Measurements from ENCODE around the gene MORC4.
"Not testable (repeated sequence)": the region's sequence is repeated elsewhere in the genome, so short reads cannot be mapped to it uniquely, and the experiment has no call there.

The MORC4 gene

DNA sequence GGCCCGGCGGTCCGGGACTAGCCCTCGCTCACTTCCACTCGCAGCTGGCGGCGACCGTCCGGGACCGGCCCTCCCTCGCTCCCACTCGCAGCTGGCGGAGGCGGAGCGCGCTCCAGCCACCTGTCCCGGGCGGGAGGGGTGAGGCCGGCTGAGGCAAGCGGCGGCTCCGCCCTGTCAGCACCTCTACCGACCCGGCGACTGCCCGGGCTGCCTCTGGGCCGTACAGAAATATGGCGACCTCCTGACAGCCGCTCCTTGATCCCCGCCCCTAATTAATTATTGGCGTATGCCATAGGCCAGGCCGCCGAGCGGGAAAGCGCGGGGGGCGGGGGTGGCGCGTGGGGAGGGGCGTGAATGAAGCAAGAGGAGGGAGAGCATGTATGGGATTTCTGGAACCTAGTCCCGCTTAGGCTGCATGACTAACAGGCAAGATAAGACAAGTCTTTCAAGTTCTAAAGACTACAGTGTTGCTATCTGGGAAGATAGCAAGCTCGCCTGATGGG, at the start of gene MORC4:
MORC4 (minus strand) TSS at position 200 of the 503 bp plus-strand sequence. CDS start 243 bp downstream, outside the sequence.
- H3K9me3 Mint-ChIP-seq (ENCODE audit: low read depth) = no peaks in the 10 kb centered on the region
- peak within 1 kb of the TSS; percentile 89 for H3K4me3 Mint-ChIP-seq
- no peaks in the 10 kb centered on the region for H3K36me3 Mint-ChIP-seq
- peaks cover 9% of the 10 kb centered on the region for H3K4me1 Mint-ChIP-seq (ENCODE audit: low read depth)
- no peak within 1 kb of the TSS for H3K27ac Mint-ChIP-seq
- no peaks in the 10 kb centered on the region for H3K27me3 Mint-ChIP-seq

GRCh38 chrX:107047622-107048021, 47.6 kb upstream of the MORC4 start:
- no peaks in the 10 kb centered on the region for H3K9me3 Mint-ChIP-seq (ENCODE audit: low read depth)
- peaks cover 2% of the 10 kb centered on the region for H3K27me3 Mint-ChIP-seq
- no peaks in the 10 kb centered on the region for H3K4me1 Mint-ChIP-seq (ENCODE audit: low read depth)
- no peaks in the 10 kb centered on the region for H3K36me3 Mint-ChIP-seq
- no peak overlapping the region for H3K27ac Mint-ChIP-seq
- H3K4me3 Mint-ChIP-seq = no peak overlapping the region

DNA sequence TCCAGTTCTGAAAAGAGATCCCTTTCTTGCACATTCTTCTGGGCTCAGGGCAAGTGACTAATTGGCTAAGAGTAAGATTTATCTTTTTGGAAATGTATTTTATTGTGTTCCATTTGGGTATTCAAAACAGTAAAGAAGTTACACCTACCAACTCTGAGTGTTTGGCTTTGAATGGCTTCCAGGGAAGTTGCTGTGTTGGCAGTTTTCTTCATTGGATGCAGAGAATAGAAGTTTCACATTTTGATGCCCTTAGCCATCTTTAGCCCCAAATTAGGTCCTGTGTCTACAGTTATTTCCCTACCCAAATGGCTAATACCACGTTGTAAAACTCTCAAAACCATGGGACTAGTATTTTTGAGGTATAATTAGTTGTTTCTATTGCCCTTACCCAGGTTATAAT, 29.7 kb upstream of the MORC4 start:
- H3K4me3 Mint-ChIP-seq = no peak overlapping the region
- H3K27ac Mint-ChIP-seq = no peak overlapping the region
- no peaks in the 10 kb centered on the region for H3K4me1 Mint-ChIP-seq (ENCODE audit: low read depth)
- no peaks in the 10 kb centered on the region for H3K36me3 Mint-ChIP-seq
- H3K27me3 Mint-ChIP-seq = peaks cover 5% of the 10 kb centered on the region
- no peaks in the 10 kb centered on the region for H3K9me3 Mint-ChIP-seq (ENCODE audit: low read depth)

DNA sequence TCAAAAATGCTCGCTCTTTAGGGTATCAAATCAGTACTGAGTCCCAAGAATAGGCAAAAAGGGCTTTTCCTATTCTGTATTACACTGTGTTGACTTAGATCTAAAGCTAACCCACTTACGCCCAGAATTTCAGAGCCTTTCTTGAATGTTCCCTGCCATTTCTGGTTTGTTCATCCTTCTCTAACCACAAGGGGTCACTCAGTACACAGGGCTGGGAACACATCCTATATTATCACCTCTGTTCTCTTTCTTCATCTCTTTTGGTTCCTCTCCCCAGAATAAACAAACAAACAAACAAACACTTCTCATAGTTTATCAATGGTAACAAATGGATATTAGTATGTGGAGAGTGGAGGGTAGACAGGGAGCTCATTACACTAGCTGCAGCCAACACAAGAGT, 25.5 kb upstream of the MORC4 start:
- H3K27me3 Mint-ChIP-seq = peaks cover 2% of the 10 kb centered on the region
- no peaks in the 10 kb centered on the region for H3K36me3 Mint-ChIP-seq
- no peak overlapping the region for H3K4me3 Mint-ChIP-seq
- H3K4me1 Mint-ChIP-seq (ENCODE audit: low read depth) = no peaks in the 10 kb centered on the region
- H3K9me3 Mint-ChIP-seq (ENCODE audit: low read depth) = no peaks in the 10 kb centered on the region
- H3K27ac Mint-ChIP-seq = no peak overlapping the region

DNA sequence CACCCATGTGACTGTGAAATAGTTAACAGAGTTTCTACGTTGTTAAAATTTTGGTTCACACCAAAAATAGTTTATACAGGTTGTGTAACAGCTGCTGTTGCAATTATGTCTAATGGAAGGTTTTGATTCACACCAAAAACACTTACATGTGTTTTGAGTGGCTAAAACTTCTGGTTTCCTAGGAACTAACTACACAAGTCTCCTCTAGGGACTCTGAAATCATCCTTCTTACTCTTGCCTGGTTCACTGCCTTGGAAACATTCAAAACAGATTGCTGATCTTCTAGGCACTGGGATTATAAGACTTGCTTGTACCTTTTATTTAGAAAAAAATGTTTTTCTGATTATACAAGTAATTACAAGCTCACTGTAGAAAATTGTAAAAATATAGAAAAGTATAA, 14.9 kb upstream of the MORC4 start:
- H3K4me3 Mint-ChIP-seq = no peak overlapping the region

GRCh38 chrX:107008034-107008433, 8.0 kb upstream of the MORC4 start:
- Mint-ChIP-seq H3K4me1 (ENCODE audit: low read depth) (no peaks in the 10 kb centered on the region), H3K9me3 (ENCODE audit: low read depth) (no peaks in the 10 kb centered on the region), H3K36me3 (no peaks in the 10 kb centered on the region), H3K27ac (no peak overlapping the region), H3K27me3 (no peaks in the 10 kb centered on the region), H3K4me3 (no peak overlapping the region)

More for the DNA sequence above, 14.9 kb upstream of the MORC4 start:
- Mint-ChIP-seq H3K27ac (no peak overlapping the region), H3K27me3 (no peaks in the 10 kb centered on the region), H3K36me3 (no peaks in the 10 kb centered on the region), H3K9me3 (ENCODE audit: low read depth) (no peaks in the 10 kb centered on the region), H3K4me1 (ENCODE audit: low read depth) (no peaks in the 10 kb centered on the region)

DNA sequence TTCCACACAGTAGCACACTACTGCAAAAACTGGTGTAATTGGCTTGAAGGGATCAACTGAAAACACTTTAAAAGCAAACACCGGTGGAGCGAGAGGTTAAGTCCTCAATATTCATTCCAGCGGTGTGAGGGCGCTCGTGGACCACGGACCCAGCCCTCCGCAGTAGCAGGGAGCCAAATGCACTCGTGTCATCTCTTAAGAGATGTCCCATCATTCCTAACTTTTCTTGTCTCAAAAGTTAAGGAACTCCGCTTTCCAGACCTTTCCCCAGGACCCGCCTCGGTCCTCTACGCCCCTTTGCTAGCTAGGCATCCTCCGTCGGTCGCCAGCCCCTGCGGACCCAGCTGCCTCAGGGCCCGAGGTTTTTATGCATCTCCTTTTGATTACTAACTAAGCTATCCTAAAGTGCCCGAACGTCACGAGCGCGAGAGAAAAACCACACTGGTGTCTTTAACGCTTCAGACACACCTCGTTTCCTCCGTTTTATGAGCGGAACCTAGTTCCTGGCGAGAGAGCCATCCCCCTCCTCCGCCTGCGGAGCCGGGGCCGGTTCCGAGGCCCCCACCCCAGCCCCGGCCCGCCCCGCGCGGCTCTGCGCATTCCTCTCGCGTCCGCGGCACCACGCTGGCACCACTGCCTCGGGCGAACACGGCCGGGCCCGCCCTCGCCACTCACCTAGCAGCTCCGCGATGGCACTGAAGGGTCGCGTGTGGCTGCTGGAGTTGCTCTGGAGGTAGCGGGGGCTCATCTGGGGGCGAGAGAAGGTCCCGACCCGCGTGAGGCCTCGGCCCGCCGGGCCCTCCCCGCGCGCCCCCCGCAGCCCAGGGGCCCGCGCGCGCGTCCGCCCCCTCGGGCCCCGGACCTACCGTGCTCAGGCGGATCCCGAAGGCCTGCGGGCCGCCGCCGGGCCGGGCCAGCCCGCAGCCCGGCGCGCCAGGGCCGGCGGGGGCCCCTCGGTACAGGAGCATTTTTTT, 723 bp downstream of the MORC4 start:
- Mint-ChIP-seq H3K9me3 (ENCODE audit: low read depth) (no peaks in the 10 kb centered on the region), H3K4me1 (ENCODE audit: low read depth) (peaks cover 9% of the 10 kb centered on the region), H3K4me3 (peak overlapping the region; percentile 89), H3K36me3 (no peaks in the 10 kb centered on the region), H3K27me3 (no peaks in the 10 kb centered on the region), H3K27ac (no peak overlapping the region)

DNA sequence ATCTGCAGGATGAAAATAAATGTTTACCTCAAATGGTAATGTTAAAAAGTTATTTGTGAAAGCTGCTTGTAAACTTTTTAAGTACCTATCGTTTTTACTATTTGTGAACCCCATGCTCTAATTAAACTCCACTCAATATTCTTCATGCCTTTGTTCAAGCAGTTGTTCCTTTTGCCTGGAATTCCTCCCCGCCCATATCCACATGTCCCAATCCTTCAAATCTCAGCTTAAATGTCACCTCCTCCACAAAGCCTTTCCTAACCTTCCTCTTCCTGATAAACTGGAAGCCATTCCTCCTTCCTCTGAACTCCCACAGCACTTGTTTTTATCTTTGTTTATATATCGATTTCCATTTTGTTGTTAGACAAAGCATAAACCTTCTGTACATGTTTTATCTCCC, 2.4 kb downstream of the MORC4 start:
- H3K4me1 Mint-ChIP-seq (ENCODE audit: low read depth) = peaks cover 9% of the 10 kb centered on the region
- no peak overlapping the region for H3K27ac Mint-ChIP-seq
- H3K36me3 Mint-ChIP-seq = no peaks in the 10 kb centered on the region
- no peak overlapping the region for H3K4me3 Mint-ChIP-seq
- H3K27me3 Mint-ChIP-seq = no peaks in the 10 kb centered on the region
- no peaks in the 10 kb centered on the region for H3K9me3 Mint-ChIP-seq (ENCODE audit: low read depth)

DNA sequence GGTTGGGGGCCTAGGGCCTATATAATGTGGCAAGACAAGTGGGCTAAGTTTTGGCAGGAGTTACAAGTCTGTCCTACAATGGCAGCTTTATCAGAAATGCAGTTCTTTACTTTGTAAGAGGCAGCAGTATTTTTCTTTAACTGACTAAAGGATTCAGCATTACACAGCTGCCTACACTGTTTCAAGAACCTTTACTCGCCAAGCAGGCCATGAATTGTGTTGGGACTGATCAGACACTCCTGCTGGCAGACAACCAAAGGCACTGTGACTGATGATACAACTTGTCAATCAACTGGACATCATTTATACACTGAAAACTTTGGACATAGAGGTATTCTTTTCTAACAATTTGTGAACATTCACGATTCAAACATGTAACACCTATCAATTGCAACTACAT, 4.3 kb downstream of the MORC4 start:
- Mint-ChIP-seq H3K4me1 (ENCODE audit: low read depth) (peaks cover 9% of the 10 kb centered on the region), H3K27ac (no peak overlapping the region), H3K36me3 (peaks cover 4% of the 10 kb centered on the region), H3K4me3 (no peak overlapping the region), H3K27me3 (no peaks in the 10 kb centered on the region), H3K9me3 (ENCODE audit: low read depth) (no peaks in the 10 kb centered on the region)

- no peaks in the 10 kb centered on the region for H3K9me3 Mint-ChIP-seq (ENCODE audit: low read depth)
- H3K4me3 Mint-ChIP-seq = no peak overlapping the region
- peaks cover 4% of the 10 kb centered on the region for H3K36me3 Mint-ChIP-seq
- H3K27me3 Mint-ChIP-seq = no peaks in the 10 kb centered on the region
- no peak overlapping the region for H3K27ac Mint-ChIP-seq
- peaks cover 13% of the 10 kb centered on the region for H3K4me1 Mint-ChIP-seq (ENCODE audit: low read depth)
These were observed 12.5 kb downstream of the MORC4 start for GRCh38 chrX:106987488-106987887.

DNA sequence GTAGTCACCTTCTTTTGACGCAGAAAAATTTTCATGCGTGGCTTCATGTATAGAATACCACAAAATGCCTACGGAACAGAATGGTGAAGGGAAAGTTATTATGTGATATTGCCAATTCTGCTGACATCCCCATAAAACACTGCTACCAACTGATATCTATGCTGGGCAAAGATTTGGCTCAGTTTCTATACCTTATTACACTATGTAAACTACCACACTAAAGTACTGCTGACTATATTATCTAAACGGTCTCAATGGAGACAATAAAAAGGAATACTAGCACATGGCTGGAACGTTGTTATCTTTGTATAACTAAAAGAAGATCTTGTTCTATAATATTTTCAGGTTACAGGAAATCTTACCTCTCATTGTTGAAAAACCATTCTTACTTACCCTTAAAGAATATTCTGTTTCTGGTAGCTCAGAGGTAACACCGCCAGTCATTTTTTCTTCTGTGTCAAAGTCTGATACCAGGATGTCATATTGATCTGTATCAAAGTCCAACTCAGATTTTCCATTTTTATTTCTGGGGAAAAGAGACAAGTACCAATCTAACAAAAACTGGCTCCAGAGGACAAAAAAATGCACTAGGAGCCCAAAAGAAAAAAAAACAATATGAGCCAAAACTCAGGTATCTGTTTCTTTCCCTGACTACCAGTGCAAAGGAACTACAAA, 18.9 kb downstream of the MORC4 start:
- no peaks in the 10 kb centered on the region for H3K9me3 Mint-ChIP-seq (ENCODE audit: low read depth)
- no peak overlapping the region for H3K27ac Mint-ChIP-seq
- H3K4me3 Mint-ChIP-seq = no peak overlapping the region
- H3K27me3 Mint-ChIP-seq = no peaks in the 10 kb centered on the region
- H3K36me3 Mint-ChIP-seq = peaks cover 8% of the 10 kb centered on the region
- no peaks in the 10 kb centered on the region for H3K4me1 Mint-ChIP-seq (ENCODE audit: low read depth)

- Mint-ChIP-seq H3K27me3 (no peaks in the 10 kb centered on the region), H3K27ac (no peak overlapping the region), H3K36me3 (peaks cover 17% of the 10 kb centered on the region), H3K9me3 (ENCODE audit: low read depth) (no peaks in the 10 kb centered on the region), H3K4me1 (ENCODE audit: low read depth) (no peaks in the 10 kb centered on the region), H3K4me3 (no peak overlapping the region)
These were observed 23.6 kb downstream of the MORC4 start for GRCh38 chrX:106976416-106976815.

GRCh38 chrX:106973433-106974149, 26.4 kb downstream of the MORC4 start:
- no peaks in the 10 kb centered on the region for H3K4me1 Mint-ChIP-seq (ENCODE audit: low read depth)
- no peak overlapping the region for H3K27ac Mint-ChIP-seq
- no peak overlapping the region for H3K4me3 Mint-ChIP-seq
- no peaks in the 10 kb centered on the region for H3K9me3 Mint-ChIP-seq (ENCODE audit: low read depth)
- H3K36me3 Mint-ChIP-seq = peaks cover 23% of the 10 kb centered on the region
- H3K27me3 Mint-ChIP-seq = no peaks in the 10 kb centered on the region

DNA sequence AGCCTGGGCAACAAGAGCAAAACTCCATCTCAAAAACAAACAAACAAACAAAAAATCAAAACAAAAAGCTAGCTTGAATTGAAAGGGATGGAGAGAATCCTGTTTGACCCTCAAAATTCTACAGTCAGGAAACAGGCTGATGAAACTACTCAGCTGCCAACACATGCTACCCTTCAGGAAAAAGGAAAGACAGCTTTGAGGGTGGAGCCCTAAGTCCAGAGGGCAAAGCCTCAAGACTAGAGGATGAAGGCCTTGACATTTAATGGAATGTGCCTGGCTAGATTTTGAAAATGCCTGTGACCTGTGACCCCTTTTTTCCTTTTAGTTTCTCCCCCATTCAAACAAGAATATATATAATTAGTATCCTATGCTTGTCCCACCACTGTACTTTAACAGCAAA, 27.1 kb downstream of the MORC4 start:
- no peaks in the 10 kb centered on the region for H3K9me3 Mint-ChIP-seq (ENCODE audit: low read depth)
- H3K27me3 Mint-ChIP-seq = no peaks in the 10 kb centered on the region
- no peak overlapping the region for H3K4me3 Mint-ChIP-seq
- H3K36me3 Mint-ChIP-seq = peaks cover 23% of the 10 kb centered on the region
- no peak overlapping the region for H3K27ac Mint-ChIP-seq
- no peaks in the 10 kb centered on the region for H3K4me1 Mint-ChIP-seq (ENCODE audit: low read depth)

DNA sequence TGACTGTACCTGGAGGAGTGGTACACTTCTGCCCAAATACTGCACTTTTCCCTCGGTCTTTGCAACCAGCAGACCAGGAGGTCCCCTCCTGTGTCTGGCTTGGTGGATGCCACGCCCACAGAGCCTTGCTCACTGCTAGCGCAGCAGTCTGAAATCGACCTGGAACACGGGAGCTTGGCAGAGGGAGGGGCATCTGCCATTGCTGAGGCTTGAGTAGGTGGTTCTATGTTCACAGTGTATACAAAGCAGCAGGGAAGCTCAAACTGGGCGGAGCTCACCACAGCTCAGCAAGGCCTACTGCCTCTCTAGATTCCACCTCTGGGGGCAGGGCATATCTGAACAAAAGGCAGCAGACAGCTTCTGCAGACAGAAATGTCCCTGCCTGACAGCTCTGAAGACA, 33.5 kb downstream of the MORC4 start:
- not testable (repeated sequence) for H3K27ac Mint-ChIP-seq; H3K4me3 Mint-ChIP-seq; H3K27me3 Mint-ChIP-seq; H3K4me1 Mint-ChIP-seq (ENCODE audit: low read depth); H3K9me3 Mint-ChIP-seq (ENCODE audit: low read depth)
- peaks cover 32% of the 10 kb centered on the region for H3K36me3 Mint-ChIP-seq

All from activated naive CD8-positive, alpha-beta T cell (primary cell).